Lung (tissue), 12 donors: ENCODE data around the gene PNPO. TPM values are rescaled to one million over a fixed set of nuclear protein-coding genes. Genes with fewer than 3 reads are reported as not detected.

ENCODE experiments used
- ATAC-seq: fragments of 200-7000 bp; cut with Tn5 transposase; one replicate; pipeline ENCODE4 v1.9.1; 2020; ENCODE audit warnings: moderate number of reproducible peaks; ENCODE audit not compliant: insufficient read depth, low FRiP score
- DNase-seq, 3 donors: peaks; one replicate each; pipeline ENCODE4 v3.0.0-alpha.2; 2013 to 2017
- H3K27ac ChIP-seq, 2 donors: one replicate each; pipeline ENCODE4 v1.5.1; 2013; ENCODE audit warnings: mild to moderate bottlenecking in 2 of 2, moderate library complexity in 2 of 2, control low read depth in 1 of 2, inconsistent platforms in 1 of 2, low read depth in 1 of 2, low read length in 1 of 2
- H3K27me3 ChIP-seq, 3 donors: one replicate each; pipeline ENCODE4 v1.5.1; 2013; ENCODE audit warnings: low read length in 2 of 3; ENCODE audit not compliant: control insufficient read depth in 3 of 3, insufficient read depth in 3 of 3
- H3K36me3 ChIP-seq, 4 donors: one replicate each; pipeline ENCODE4 v1.5.1; 2013; ENCODE audit warnings: low read length in 4 of 4, mild to moderate bottlenecking in 1 of 4, moderate library complexity in 1 of 4; ENCODE audit not compliant: control insufficient read depth in 4 of 4, insufficient read depth in 4 of 4
- H3K4me1 ChIP-seq, 5 donors: one replicate each; pipeline ENCODE4 v1.5.1; 2013; ENCODE audit warnings: low read length in 5 of 5, mild to moderate bottlenecking in 2 of 5, moderate library complexity in 1 of 5; ENCODE audit not compliant: control insufficient read depth in 5 of 5, insufficient read depth in 5 of 5
- H3K4me3 ChIP-seq: one replicate; pipeline ENCODE4 v1.5.1; 2013; ENCODE audit warnings: mild to moderate bottlenecking, control low read depth, moderate library complexity
- H3K9ac ChIP-seq, 2 donors: one replicate each; pipeline ENCODE4 v1.5.1; 2013; ENCODE audit warnings: low read length in 2 of 2, control low read depth in 1 of 2; ENCODE audit not compliant: insufficient read depth in 1 of 2
- H3K9me3 ChIP-seq, 4 donors: one replicate each; pipeline ENCODE4 v1.5.1; 2013; ENCODE audit warnings: low read length in 3 of 4, mild to moderate bottlenecking in 1 of 4, moderate library complexity in 1 of 4; ENCODE audit not compliant: control insufficient read depth in 4 of 4, insufficient read depth in 3 of 4
- CTCF ChIP-seq: IDR thresholded peaks from 2 replicates; pipeline ENCODE4 v1.5.1; 2012; ENCODE audit warnings: mild to moderate bottlenecking; ENCODE audit errors: control extremely low read depth, extremely low read depth
- WGBS, 2 donors: extraction: QIAGEN DNeasy Blood & Tissue Kit; methylation state at CpG; one replicate each; pipeline ENCODE4 v1.1.7; 2013; 5-methylcytosine and 5-hydroxymethylcytosine counted together
- polyA plus RNA-seq, 2 donors: library from polyadenylated mRNA; stranded (reverse); fragments of 200-250 nt; gene quantifications; one replicate each; pipeline ENCODE4 v1.2.1, GENCODE V29; 2013
- total RNA-seq, 2 donors: library from RNA; depleted of rRNA in 1 of 2; stranded (reverse); fragments of >200 nt in 1 of 2; gene quantifications; one replicate each; pipeline ENCODE4 v1.2.1, GENCODE V29; 2014 to 2021
- donor health status: control.
- donor health status: control.
- donor health status: Bipolar disorder and iron deficiency.
- donor health status: healthy.
- donor health status: DM: yes; HTN: yes; CAD: no.

The PNPO gene
- total and polyA plus RNA-seq, 4 donors, result 9.3 to 43.9 (median 11.2) TPM

DNA sequence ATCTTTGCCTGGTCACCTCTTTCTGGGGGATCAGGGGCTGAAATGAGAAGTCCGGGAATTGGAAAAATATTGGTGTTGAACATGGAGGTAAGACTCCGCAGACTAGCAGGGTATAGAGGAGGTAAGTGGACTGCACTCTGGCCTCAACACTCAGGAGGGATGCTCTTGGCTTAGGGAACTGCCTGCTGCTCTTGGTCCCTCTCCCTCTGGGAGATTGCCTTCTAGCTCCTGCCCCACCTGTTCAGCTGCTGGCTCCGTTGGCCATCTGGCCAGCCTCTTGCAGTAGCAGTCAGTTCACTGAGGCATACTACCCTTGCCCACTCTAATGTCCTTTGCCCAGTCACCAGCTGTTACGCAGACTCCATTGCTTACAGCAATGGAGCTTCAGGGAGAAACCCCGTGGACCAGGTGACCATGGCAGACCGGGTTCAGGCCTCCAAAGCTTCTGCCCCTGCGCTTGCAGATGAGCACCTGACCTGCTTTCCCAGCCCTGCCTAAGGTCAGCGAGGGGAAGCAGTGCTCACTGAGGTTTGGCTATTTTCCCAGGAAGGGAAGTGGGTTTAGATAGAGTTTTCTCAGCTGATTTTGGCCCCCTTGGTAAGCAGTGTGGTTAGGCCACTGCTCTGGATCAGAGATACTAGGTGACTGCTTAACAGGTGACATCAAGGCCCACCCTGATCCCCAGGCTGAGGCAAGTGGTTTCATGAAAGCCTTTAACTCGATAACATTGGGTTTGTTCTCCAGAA lies 41.4 kb downstream of the PNPO start:
- Histone ChIP-seq H3K9ac (no peak overlapping the region), H3K4me1 (peaks cover 0 to 9% (median 3%) of the 10 kb centered on the region in 5 donors), H3K27ac (no peak overlapping the region), H3K27me3 (no peaks in the 10 kb centered on the region), H3K36me3 (peaks cover under 1 to 38% (median 30%) of the 10 kb centered on the region in 4 donors), H3K9me3 (no peaks in the 10 kb centered on the region), H3K4me3 (no peak overlapping the region)
- TF ChIP-seq CTCF, result no peak
- DNase-seq (no peak), ATAC-seq (no peak)
- WGBS, 2 donors, result 62 to 79% methylated on average over 9 of the region's 9 CpGs

- 68 to 73% methylated on average over 11 of the region's 11 CpGs for WGBS, 2 donors
- H3K36me3 ChIP-seq, result peaks cover 0 to 36% (median 26%) of the 10 kb centered on the region in 4 donors
Measured at GRCh38 chr17:47983492-47984223, 42.3 kb downstream of the PNPO start.

DNA sequence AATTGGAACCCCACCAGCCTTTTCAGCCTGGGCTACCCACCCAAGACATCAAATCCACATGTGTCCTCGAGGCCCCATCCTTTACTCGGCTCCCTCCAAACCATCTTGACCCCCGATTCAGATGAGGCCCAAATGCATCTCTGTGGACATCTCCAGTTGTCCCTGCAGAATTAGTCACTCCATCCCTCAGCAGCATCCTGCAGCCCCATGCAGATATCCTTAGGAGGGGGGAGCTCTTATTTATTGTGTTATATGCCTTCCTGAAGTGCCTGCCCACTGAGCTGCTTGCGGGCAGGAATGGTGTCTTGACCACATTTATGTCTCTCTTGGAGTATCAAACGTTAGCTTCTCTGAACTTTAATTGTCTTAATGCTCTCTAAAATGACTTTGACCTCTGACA lies 45.1 kb downstream of the PNPO start:
- Histone ChIP-seq H3K9me3 (no peaks in the 10 kb centered on the region), H3K27ac (no peak overlapping the region), H3K4me1 (peaks cover 0 to 11% (median 5%) of the 10 kb centered on the region in 5 donors), H3K27me3 (no peaks in the 10 kb centered on the region), H3K36me3 (peaks cover 0 to 14% (median 6%) of the 10 kb centered on the region in 4 donors), H3K9ac (no peak overlapping the region), H3K4me3 (no peak overlapping the region)
- DNase-seq (no peak), ATAC-seq (no peak)
- 86 to 89% methylated on average over 5 of the region's 5 CpGs for WGBS, 2 donors
- no peak for TF ChIP-seq CTCF

More at GRCh38 chr17:47983492-47984223, 42.3 kb downstream of the PNPO start:
- H3K9me3 ChIP-seq, result no peaks in the 10 kb centered on the region
- no peak overlapping the region for H3K4me3 ChIP-seq
- no peak overlapping the region for H3K9ac ChIP-seq
- peak overlapping the region in 1 of 2 donors; percentile 38 for H3K27ac ChIP-seq
- DNase-seq (no peak), ATAC-seq (no peak)
- H3K4me1 ChIP-seq, result peaks cover 0 to 11% (median 4%) of the 10 kb centered on the region in 5 donors
- H3K27me3 ChIP-seq, result no peaks in the 10 kb centered on the region
- no peak for TF ChIP-seq CTCF
